ENCODE data around the gene GSE1. TPM values are rescaled to one million over a fixed set of nuclear protein-coding genes. Genes with fewer than 3 reads are reported as not detected.

Gene GSE1
- total and polyA plus RNA-seq, 2 donors from 2014 or later, result 9.5 to 92.8 TPM

DNA sequence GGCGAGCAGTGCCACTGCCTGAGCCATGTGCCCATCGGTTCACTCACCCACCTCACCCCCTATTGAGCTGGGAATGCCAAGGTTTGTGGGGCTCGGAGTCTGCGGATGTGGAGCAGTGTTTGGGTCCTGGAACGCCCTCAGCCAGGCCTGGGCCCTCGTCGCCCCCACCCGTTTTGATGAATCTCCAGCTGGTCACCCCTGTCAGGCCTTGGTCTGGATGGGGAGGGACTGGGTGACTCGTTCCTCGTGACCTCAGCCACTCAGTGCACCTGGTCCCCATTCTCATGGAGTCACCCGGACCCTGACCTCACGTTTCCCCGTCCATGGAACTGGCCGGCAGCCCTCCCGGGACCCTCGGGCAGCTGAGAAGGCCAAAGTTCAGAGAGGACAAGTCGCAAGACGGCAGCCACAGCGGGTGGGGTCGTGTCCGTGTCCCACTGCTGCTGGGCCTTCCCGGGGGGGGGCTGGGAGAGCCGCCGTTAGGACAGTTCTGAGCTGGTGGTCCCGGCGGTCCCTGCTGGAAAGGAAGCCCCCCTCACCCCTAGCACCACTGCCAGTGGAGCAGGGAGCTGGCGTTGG lies 23.2 kb downstream of the GSE1 start:
- no peak for DNase-seq
- FAIRE-seq, result no peak
- TF ChIP-seq, protein P1, sequence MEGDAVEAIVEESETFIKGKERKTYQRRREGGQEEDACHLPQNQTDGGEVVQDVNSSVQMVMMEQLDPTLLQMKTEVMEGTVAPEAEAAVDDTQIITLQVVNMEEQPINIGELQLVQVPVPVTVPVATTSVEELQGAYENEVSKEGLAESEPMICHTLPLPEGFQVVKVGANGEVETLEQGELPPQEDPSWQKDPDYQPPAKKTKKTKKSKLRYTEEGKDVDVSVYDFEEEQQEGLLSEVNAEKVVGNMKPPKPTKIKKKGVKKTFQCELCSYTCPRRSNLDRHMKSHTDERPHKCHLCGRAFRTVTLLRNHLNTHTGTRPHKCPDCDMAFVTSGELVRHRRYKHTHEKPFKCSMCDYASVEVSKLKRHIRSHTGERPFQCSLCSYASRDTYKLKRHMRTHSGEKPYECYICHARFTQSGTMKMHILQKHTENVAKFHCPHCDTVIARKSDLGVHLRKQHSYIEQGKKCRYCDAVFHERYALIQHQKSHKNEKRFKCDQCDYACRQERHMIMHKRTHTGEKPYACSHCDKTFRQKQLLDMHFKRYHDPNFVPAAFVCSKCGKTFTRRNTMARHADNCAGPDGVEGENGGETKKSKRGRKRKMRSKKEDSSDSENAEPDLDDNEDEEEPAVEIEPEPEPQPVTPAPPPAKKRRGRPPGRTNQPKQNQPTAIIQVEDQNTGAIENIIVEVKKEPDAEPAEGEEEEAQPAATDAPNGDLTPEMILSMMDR (IDR thresholded peaks at IDR 0.05; ENCODE audit: borderline replicate concordance, extremely low read depth, insufficient read depth), result no peak
- H3K9me3 ChIP-seq (ENCODE audit: control insufficient read depth in 2 of 3, insufficient read depth in 1 of 3, low read length in 3 of 3), result no peaks in the 10 kb centered on the region
- no peaks in the 10 kb centered on the region for H3K36me3 ChIP-seq (ENCODE audit: control insufficient read depth in 2 of 3, insufficient read depth in 3 of 3, low read length in 3 of 3)
- intact Hi-C loops (cut with DNase I), result no loop called here
- H3K4me3 ChIP-seq (ENCODE audit: low read length in 3 of 3), result no peak overlapping the region
- H3K27me3 ChIP-seq (ENCODE audit: control insufficient read depth, insufficient read depth, low read length), result no peaks in the 10 kb centered on the region
- no peak overlapping the region for H3K27ac ChIP-seq (ENCODE audit: low read depth in 2 of 2, low read length in 2 of 2)
- no peak overlapping the region for H3K9ac ChIP-seq (ENCODE audit: low read length in 3 of 3)
- H3K4me1 ChIP-seq (ENCODE audit: control insufficient read depth in 2 of 3, insufficient read depth in 2 of 3, low read depth in 1 of 3, low read length in 3 of 3), result peaks cover 0 to 25% (median 0%) of the 10 kb centered on the region in 3 donors

DNA sequence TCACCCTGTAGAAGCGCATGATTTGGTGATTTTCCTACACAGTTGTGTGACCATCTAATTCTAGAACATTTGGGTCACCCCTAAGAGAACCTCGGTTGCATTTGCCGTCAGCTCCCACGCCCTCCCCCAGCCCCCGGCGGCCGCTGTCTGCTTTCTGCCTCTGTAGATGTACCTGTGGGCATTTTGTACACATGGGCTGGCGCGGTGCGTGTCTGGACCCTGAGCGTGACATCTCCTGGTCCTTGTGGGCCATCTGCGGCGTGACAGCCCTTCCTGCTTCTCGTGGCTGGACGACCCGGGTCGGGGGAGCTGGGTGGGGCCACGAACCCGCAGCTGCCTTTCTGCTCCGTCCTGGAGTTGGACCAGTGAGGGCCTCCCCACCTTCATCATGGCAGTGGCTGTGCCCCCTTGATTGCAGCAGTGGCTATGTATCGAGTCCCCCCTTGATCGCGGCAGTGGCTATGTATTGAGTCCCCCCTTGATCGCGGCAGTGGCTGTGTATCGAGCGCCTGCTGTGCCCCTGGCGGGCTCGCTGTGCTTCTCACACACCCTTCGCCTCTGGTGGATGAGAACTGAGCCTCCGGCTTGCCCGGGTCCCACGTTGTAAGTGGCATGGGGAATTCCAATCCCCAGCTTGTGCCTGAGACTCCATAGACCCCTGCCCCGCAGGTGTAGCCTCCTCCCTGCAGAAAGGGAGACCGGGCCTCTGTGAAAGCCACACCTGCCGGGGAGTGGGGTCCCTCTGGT lies 24.1 kb downstream of the GSE1 start:
- H3K4me3 ChIP-seq (ENCODE audit: low read length in 3 of 3), result no peak overlapping the region
- intact Hi-C loops (cut with DNase I), result no loop called here
- no peak overlapping the region for H3K9ac ChIP-seq (ENCODE audit: low read length in 3 of 3)
- TF ChIP-seq, protein P1 (IDR thresholded peaks at IDR 0.05; ENCODE audit: borderline replicate concordance, extremely low read depth, insufficient read depth), result no peak
- FAIRE-seq (no peak), DNase-seq (peak in 1 of 5 donors; percentile 79)
- H3K36me3 ChIP-seq (ENCODE audit: control insufficient read depth in 2 of 3, insufficient read depth in 3 of 3, low read length in 3 of 3), result no peaks in the 10 kb centered on the region
- H3K27me3 ChIP-seq (ENCODE audit: control insufficient read depth, insufficient read depth, low read length), result no peaks in the 10 kb centered on the region
- no peak overlapping the region for H3K27ac ChIP-seq (ENCODE audit: low read depth in 2 of 2, low read length in 2 of 2)
- H3K9me3 ChIP-seq (ENCODE audit: control insufficient read depth in 2 of 3, insufficient read depth in 1 of 3, low read length in 3 of 3), result no peaks in the 10 kb centered on the region
- H3K4me1 ChIP-seq (ENCODE audit: control insufficient read depth in 2 of 3, insufficient read depth in 2 of 3, low read depth in 1 of 3, low read length in 3 of 3), result peaks cover 0 to 32% (median 0%) of the 10 kb centered on the region in 3 donors

DNA sequence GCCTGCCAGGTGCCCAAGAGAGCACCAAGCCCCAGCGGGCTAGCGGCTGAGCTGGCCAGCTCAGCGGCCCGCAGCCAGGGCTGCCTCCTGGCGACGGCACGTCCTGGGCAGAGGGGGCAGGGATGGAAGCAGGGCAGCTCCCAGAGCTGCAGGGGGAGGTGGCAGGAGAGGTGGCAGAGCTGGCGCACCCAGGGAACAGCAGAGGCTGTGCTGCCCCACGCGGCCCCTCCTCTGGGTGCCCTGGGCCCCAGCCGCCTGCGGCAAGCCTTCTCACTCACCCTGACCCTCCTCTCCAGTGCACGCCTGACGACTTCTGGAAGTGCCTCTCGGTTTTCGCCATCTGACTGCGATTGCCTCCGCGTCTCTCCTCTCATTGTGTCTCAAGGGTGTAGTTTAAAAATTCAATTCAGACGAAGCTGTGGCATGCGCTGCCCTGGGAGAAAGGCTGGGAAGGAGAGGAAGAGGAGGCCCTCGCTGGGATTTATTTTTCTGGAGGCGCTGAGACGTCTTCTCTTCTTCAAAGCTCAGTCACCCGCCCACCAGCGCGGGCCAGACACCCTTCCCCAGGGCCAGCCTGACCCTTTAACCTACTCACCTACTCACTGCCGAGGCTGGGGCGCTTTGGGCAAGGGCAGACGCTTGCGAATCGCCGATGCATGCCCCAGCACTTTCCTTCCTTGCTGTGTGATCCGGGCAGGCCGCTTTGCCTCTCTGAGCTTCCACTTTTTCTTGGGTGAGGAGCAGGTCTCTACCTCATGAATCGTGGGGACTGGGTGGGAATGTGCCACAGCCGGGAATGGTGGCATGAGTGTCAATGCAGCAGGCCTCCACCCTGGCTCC lies 24.9 kb downstream of the GSE1 start:
- TF ChIP-seq, protein P1 (IDR thresholded peaks at IDR 0.05; ENCODE audit: borderline replicate concordance, extremely low read depth, insufficient read depth), result no peak
- Histone ChIP-seq H3K36me3 (ENCODE audit: control insufficient read depth in 2 of 3, insufficient read depth in 3 of 3, low read length in 3 of 3) (no peaks in the 10 kb centered on the region), H3K9me3 (ENCODE audit: control insufficient read depth in 2 of 3, insufficient read depth in 1 of 3, low read length in 3 of 3) (no peaks in the 10 kb centered on the region), H3K9ac (ENCODE audit: low read length in 3 of 3) (no peak overlapping the region), H3K27ac (ENCODE audit: low read depth in 2 of 2, low read length in 2 of 2) (peak overlapping the region in 1 of 2 donors; percentile 47), H3K27me3 (ENCODE audit: control insufficient read depth, insufficient read depth, low read length) (no peaks in the 10 kb centered on the region), H3K4me3 (ENCODE audit: low read length in 3 of 3) (no peak overlapping the region), H3K4me1 (ENCODE audit: control insufficient read depth in 2 of 3, insufficient read depth in 2 of 3, low read depth in 1 of 3, low read length in 3 of 3) (peaks cover 0 to 32% (median 0%) of the 10 kb centered on the region in 3 donors)
- intact Hi-C loops (cut with DNase I), result no loop called here
- DNase-seq (peak in 3 of 5 donors; percentile 65 to 94 (median 75)), FAIRE-seq (no peak)

Measured in kidney (tissue), 14 donors.